ENCODE results near the gene CCL25. TPM values are rescaled to one million over a fixed set of nuclear protein-coding genes. Genes with fewer than 3 reads are reported as not detected.
A peak's percentile ranks its signal among the peaks of the same experiment; 100 is the strongest.

The CCL25 gene
- total RNA-seq, 1 donor: not detected

DNA sequence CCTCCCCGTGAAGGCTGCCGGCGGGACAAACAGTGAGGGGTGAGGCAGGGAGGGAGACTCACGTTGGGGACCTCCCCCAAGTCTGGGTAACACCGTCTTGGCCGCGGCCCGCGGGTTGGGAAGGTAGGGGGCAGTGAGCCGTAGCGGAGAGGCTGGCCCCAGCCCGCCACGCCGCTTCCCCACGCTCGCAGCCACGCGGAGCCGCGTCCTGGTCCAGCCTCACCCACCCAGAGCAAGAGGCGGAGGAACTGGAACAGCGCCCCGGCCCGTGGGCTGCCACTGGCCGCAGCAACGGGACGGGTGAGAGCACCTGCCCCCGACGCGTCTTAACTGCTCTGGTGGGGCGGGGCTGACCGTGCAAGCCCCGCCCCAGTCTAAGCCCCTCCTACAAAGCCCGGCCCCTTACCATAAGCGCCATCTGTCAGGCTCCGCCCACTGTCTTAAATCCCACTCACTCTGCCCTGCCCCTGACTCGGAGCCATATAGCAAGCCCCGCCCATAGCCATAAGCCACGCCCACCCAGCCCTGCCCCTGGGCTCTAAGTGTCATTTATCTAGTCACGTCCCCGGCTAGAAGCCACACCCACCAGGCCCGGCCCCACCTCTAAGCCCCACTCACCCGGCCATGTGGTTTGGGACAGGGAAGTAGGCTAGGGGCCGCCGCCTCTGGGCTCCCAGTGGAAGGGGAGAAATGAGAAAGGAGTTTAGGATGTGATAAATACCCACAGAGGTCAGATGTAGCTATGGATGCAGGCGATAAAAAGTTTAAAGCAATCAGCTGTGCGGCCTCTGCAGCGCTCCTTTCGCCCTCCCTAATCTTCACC lies 2.1 kb upstream of the CCL25 start:
- no peaks in the 10 kb centered on the region for H3K79me2 ChIP-seq (ENCODE audit: insufficient read depth, low read length)
- H3K4me3 ChIP-seq (ENCODE audit: insufficient read depth, low read length): no peak overlapping the region
- H4K20me1 ChIP-seq (ENCODE audit: insufficient read depth, low read length): no peaks in the 10 kb centered on the region
- H2AFZ ChIP-seq (ENCODE audit: low read length): no peak overlapping the region
- H3K4me2 ChIP-seq (ENCODE audit: insufficient read depth, low read length): peak overlapping the region; percentile 36
- no peaks in the 10 kb centered on the region for H3K9me3 ChIP-seq (ENCODE audit: low read depth, low read length)
- TF ChIP-seq, protein P1, sequence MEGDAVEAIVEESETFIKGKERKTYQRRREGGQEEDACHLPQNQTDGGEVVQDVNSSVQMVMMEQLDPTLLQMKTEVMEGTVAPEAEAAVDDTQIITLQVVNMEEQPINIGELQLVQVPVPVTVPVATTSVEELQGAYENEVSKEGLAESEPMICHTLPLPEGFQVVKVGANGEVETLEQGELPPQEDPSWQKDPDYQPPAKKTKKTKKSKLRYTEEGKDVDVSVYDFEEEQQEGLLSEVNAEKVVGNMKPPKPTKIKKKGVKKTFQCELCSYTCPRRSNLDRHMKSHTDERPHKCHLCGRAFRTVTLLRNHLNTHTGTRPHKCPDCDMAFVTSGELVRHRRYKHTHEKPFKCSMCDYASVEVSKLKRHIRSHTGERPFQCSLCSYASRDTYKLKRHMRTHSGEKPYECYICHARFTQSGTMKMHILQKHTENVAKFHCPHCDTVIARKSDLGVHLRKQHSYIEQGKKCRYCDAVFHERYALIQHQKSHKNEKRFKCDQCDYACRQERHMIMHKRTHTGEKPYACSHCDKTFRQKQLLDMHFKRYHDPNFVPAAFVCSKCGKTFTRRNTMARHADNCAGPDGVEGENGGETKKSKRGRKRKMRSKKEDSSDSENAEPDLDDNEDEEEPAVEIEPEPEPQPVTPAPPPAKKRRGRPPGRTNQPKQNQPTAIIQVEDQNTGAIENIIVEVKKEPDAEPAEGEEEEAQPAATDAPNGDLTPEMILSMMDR (IDR thresholded peaks at IDR 0.05; ENCODE audit: extremely low read depth, low read depth, low read length): no peak
- no peaks in the 10 kb centered on the region for H3K4me1 ChIP-seq (ENCODE audit: insufficient read depth, low read length)
- H3K36me3 ChIP-seq (ENCODE audit: insufficient read depth, low read length): no peaks in the 10 kb centered on the region
- no peak overlapping the region for H3K27ac ChIP-seq (ENCODE audit: low read depth, low read length)
- peak; percentile 94 for DNase-seq (ENCODE audit: insufficient read length, low spot score, missing footprints)
- H3K27me3 ChIP-seq (ENCODE audit: insufficient read depth, low read length): peaks cover 9% of the 10 kb centered on the region

DNA sequence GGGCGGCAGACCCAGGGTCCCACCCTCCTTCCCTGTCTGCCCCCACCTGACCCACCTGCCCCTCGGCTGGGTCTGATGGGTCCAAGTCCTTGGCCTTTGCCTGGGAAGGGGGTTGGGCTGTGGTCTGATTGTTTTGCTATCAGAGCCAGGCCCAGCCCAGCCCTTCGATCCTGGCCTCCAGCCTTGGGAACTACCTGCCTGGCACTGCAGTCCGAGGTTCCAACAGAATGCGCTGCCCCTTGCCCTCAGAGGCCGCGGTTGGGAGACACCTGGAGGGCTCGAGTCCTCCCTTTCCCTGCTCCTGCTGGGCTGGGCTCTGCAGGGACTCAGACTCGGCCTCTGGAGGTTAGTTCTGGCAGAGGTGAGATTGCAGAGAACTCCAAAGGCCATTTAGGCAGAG lies 1.6 kb downstream of the CCL25 start:
- no peak overlapping the region for H3K27ac ChIP-seq (ENCODE audit: low read depth, low read length)
- no peaks in the 10 kb centered on the region for H3K9me3 ChIP-seq (ENCODE audit: low read depth, low read length)
- H2AFZ ChIP-seq (ENCODE audit: low read length): no peak overlapping the region
- no peaks in the 10 kb centered on the region for H4K20me1 ChIP-seq (ENCODE audit: insufficient read depth, low read length)
- no peak overlapping the region for H3K4me3 ChIP-seq (ENCODE audit: insufficient read depth, low read length)
- no peaks in the 10 kb centered on the region for H3K79me2 ChIP-seq (ENCODE audit: insufficient read depth, low read length)
- H3K4me1 ChIP-seq (ENCODE audit: insufficient read depth, low read length): no peaks in the 10 kb centered on the region
- H3K4me2 ChIP-seq (ENCODE audit: insufficient read depth, low read length): no peak overlapping the region
- H3K27me3 ChIP-seq (ENCODE audit: insufficient read depth, low read length): peaks cover 6% of the 10 kb centered on the region
- H3K36me3 ChIP-seq (ENCODE audit: insufficient read depth, low read length): no peaks in the 10 kb centered on the region
- no peak for DNase-seq (ENCODE audit: insufficient read length, low spot score, missing footprints)
- TF ChIP-seq, protein P1 (IDR thresholded peaks at IDR 0.05; ENCODE audit: extremely low read depth, low read depth, low read length): no peak

DNA sequence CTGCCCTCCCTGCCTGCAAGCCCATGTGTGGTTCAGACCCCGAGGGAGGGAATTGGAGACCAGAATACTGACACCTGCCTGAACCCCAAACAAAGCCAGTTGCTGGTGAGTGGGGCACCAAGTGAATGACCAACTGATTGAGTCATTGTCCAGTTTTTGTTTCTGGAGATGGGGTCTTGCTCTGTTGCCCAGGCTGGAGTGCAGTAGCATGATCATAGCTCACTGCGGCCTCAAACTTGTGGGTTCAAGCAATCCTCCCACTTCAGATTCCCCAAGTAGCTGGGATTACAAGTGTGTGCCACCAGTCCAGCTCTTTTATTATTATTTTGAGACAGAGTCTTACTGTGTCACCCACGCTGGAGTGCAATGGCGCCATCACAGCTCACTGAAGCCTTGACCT lies 4.0 kb downstream of the CCL25 start:
- Histone ChIP-seq H3K9me3 (ENCODE audit: low read depth, low read length) (no peaks in the 10 kb centered on the region), H3K36me3 (ENCODE audit: insufficient read depth, low read length) (no peaks in the 10 kb centered on the region), H3K27me3 (ENCODE audit: insufficient read depth, low read length) (no peaks in the 10 kb centered on the region), H3K27ac (ENCODE audit: low read depth, low read length) (no peak overlapping the region), H3K79me2 (ENCODE audit: insufficient read depth, low read length) (no peaks in the 10 kb centered on the region), H2AFZ (ENCODE audit: low read length) (no peak overlapping the region), H4K20me1 (ENCODE audit: insufficient read depth, low read length) (no peaks in the 10 kb centered on the region), H3K4me1 (ENCODE audit: insufficient read depth, low read length) (no peaks in the 10 kb centered on the region), H3K4me3 (ENCODE audit: insufficient read depth, low read length) (no peak overlapping the region), H3K4me2 (ENCODE audit: insufficient read depth, low read length) (no peak overlapping the region)
- TF ChIP-seq, protein P1 (IDR thresholded peaks at IDR 0.05; ENCODE audit: extremely low read depth, low read depth, low read length): no peak
- no peak for DNase-seq (ENCODE audit: insufficient read length, low spot score, missing footprints)

DNA sequence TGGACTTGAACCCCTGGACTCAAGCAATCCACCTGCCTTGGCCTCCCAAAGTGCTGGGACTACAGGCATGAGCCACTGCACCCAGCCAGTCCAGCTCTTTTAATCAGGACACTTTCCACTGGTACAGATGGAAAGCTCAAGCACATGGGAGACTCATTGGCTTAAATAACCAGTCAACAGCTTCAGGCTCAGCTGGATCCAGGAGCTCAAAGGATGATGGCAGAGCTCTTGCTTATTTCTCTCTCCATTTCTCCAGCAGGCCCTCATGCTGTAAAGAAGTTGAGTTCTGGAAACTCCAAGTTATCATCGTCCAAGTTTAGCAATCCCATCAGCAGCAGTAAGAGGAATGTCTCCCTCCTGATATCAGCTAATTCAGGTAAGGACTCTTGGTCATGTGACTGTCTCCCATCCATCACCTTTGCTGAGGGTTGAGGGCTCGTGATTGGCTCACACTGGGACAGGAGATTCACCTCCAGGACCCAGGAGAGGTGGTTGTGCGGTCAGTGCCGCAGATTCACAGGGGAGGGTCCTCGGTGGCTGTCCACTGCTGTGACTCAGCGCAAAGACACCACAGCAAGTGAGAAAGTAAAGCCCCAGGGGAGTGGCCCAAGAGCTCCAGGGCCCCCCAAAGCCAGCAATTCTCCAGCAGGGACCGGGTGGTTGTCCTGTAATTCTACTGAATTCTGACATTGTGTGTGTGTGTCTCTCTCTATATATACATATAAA lies 5.1 kb downstream of the CCL25 start:
- Histone ChIP-seq H3K36me3 (ENCODE audit: insufficient read depth, low read length) (no peaks in the 10 kb centered on the region), H3K4me2 (ENCODE audit: insufficient read depth, low read length) (no peak overlapping the region), H3K9me3 (ENCODE audit: low read depth, low read length) (no peaks in the 10 kb centered on the region), H3K27me3 (ENCODE audit: insufficient read depth, low read length) (no peaks in the 10 kb centered on the region), H3K27ac (ENCODE audit: low read depth, low read length) (no peak overlapping the region), H2AFZ (ENCODE audit: low read length) (no peak overlapping the region), H3K4me3 (ENCODE audit: insufficient read depth, low read length) (no peak overlapping the region), H3K4me1 (ENCODE audit: insufficient read depth, low read length) (no peaks in the 10 kb centered on the region), H3K79me2 (ENCODE audit: insufficient read depth, low read length) (no peaks in the 10 kb centered on the region), H4K20me1 (ENCODE audit: insufficient read depth, low read length) (no peaks in the 10 kb centered on the region)
- DNase-seq (ENCODE audit: insufficient read length, low spot score, missing footprints): no peak
- TF ChIP-seq, protein P1 (IDR thresholded peaks at IDR 0.05; ENCODE audit: extremely low read depth, low read depth, low read length): no peak

Measured in osteoblast (primary cell).